Measurements from ENCODE around the gene ILDR2.

ILDR2 gene

GRCh38 chr1:167003711-167004110, 28.4 kb upstream of the ILDR2 start:
- H3K4me3 ChIP-seq (ENCODE audit: low read depth, low read length), result no peak overlapping the region
- TF ChIP-seq CTCF (IDR thresholded peaks at IDR 0.05; ENCODE audit: low read depth, low read length), result no peak

GRCh38 chr1:167002354-167002753, 27.0 kb upstream of the ILDR2 start:
- no peak overlapping the region for H3K4me3 ChIP-seq (ENCODE audit: low read depth, low read length)
- TF ChIP-seq CTCF (IDR thresholded peaks at IDR 0.05; ENCODE audit: low read depth, low read length), result no peak

GRCh38 chr1:167000546-167000945, 25.2 kb upstream of the ILDR2 start:
- TF ChIP-seq CTCF (IDR thresholded peaks at IDR 0.05; ENCODE audit: low read depth, low read length), result no peak
- H3K4me3 ChIP-seq (ENCODE audit: low read depth, low read length), result no peak overlapping the region

- no peak overlapping the region for H3K4me3 ChIP-seq (ENCODE audit: low read depth, low read length)
- no peak for TF ChIP-seq CTCF (IDR thresholded peaks at IDR 0.05; ENCODE audit: low read depth, low read length)
Observed at GRCh38 chr1:166999500-167000055, 24.2 kb upstream of the ILDR2 start.

- H3K4me3 ChIP-seq (ENCODE audit: low read depth, low read length), result no peak overlapping the region
- no peak for TF ChIP-seq CTCF (IDR thresholded peaks at IDR 0.05; ENCODE audit: low read depth, low read length)
Observed at GRCh38 chr1:166999075-166999474, 23.7 kb upstream of the ILDR2 start.

GRCh38 chr1:166988974-166989515, 13.7 kb upstream of the ILDR2 start, which contains the start of gene MAEL:
Gene MAEL, plus strand, starts transcription at chr1:166989280. Its CDS starts 73 bp downstream, at chr1:166989353.
- H3K4me3 ChIP-seq (ENCODE audit: low read depth, low read length), result no peak within 1 kb of the TSS
- no peak for TF ChIP-seq CTCF (IDR thresholded peaks at IDR 0.05; ENCODE audit: low read depth, low read length)

GRCh38 chr1:166981589-166981988, 6.2 kb upstream of the ILDR2 start:
- no peak overlapping the region for H3K4me3 ChIP-seq (ENCODE audit: low read depth, low read length)
- TF ChIP-seq CTCF (IDR thresholded peaks at IDR 0.05; ENCODE audit: low read depth, low read length), result no peak
